Ascending aorta (tissue), 2 donors: ENCODE measurements around the gene FOXC1. TPM values are rescaled to one million over a fixed set of nuclear protein-coding genes. Genes with fewer than 3 reads are reported as not detected.

ENCODE experiments used
- DNase-seq, 2 donors: peaks; one replicate each; pipeline ENCODE4 v3.0.0-alpha.2; 2019; ENCODE audit warnings: low spot score in 2 of 2
- H3K27ac ChIP-seq, 2 donors: fragments of 200-600 bp; sonication (generic); one replicate each; pipeline ENCODE4 v1.5.1; 2016 to 2017; ENCODE audit warnings: mild to moderate bottlenecking in 1 of 2
- H3K27me3 ChIP-seq: fragments of 200-600 bp; sonication (generic); one replicate; pipeline ENCODE4 v1.5.1; 2017
- H3K36me3 ChIP-seq, 2 donors: fragments of 200-600 bp; sonication (generic); one replicate each; pipeline ENCODE4 v1.5.1; 2016
- H3K4me1 ChIP-seq, 2 donors: fragments of 200-600 bp; sonication (generic); one replicate each; pipeline ENCODE4 v1.5.1; 2016 to 2017; ENCODE audit warnings: mild to moderate bottlenecking in 1 of 2
- H3K4me3 ChIP-seq, 2 donors: fragments of 200-600 bp; sonication (generic); one replicate each; pipeline ENCODE4 v1.5.1; 2016 to 2017; ENCODE audit warnings: mild to moderate bottlenecking in 1 of 2
- H3K9me3 ChIP-seq, 2 donors: fragments of 200-600 bp; sonication (generic); one replicate each; pipeline ENCODE4 v1.5.1; 2016
- CTCF ChIP-seq, 3 experiments: fragments of 200-600 bp in 2 of 3; fragments of 450-650 bp in 1 of 3; sonication (generic) in 2 of 3; IDR thresholded peaks; one replicate each; pipeline ENCODE4 v1.5.1; 2016 to 2019; ENCODE audit warnings: antibody characterized with exemption in 3 of 3, mild to moderate bottlenecking in 1 of 3, moderate library complexity in 1 of 3
- intact Hi-C: fragments of 100-400 bp; cut with DNase I; formaldehyde crosslinking; loops from one replicate; pipeline ENCODE4 v1.15.1; 2023
- total RNA-seq: library from RNA; depleted of rRNA; stranded (reverse); fragments of >200 nt; gene quantifications from one replicate; pipeline ENCODE4 v1.1.0, GENCODE V29; 2016

The FOXC1 gene
- total RNA-seq, 1 donor from 2014 or later: 125 TPM

DNA sequence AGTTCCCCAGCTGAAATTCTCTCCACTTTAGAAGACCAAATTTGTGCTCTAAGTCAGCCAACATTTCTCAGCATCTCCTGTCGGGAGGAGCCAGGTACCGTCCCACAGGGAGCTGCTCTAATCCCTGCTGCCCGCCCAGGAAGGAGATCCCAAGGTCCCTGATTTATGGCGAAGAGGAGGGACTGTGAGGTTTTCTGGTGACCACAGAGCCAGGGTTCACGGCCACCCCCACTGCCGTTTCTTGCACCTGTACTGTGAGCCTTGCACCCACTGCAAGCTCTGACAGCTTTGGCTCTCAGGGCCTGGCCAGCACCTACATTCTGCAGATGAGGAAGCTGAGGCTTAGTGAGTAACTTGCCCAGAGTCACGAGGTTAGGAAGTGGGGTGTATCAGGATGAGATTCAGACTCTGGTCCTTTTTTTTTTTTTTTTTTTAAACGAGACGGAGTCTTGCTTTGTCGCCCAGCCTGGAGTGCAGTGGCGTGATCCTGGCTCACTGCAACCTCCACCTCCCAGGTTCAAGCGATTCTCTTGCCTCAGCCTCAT lies 34.9 kb downstream of the FOXC1 start:
- no peak overlapping the region for H3K27ac ChIP-seq
- intact Hi-C loops: no loop called here
- TF ChIP-seq CTCF (IDR thresholded peaks at IDR 0.05): no peak
- no peak overlapping the region for H3K4me3 ChIP-seq
- no peaks in the 10 kb centered on the region for H3K36me3 ChIP-seq
- H3K9me3 ChIP-seq: no peaks in the 10 kb centered on the region
- H3K27me3 ChIP-seq: no peaks in the 10 kb centered on the region
- H3K4me1 ChIP-seq: peaks cover 0 to 4% of the 10 kb centered on the region in 2 donors
- no peak for DNase-seq

DNA sequence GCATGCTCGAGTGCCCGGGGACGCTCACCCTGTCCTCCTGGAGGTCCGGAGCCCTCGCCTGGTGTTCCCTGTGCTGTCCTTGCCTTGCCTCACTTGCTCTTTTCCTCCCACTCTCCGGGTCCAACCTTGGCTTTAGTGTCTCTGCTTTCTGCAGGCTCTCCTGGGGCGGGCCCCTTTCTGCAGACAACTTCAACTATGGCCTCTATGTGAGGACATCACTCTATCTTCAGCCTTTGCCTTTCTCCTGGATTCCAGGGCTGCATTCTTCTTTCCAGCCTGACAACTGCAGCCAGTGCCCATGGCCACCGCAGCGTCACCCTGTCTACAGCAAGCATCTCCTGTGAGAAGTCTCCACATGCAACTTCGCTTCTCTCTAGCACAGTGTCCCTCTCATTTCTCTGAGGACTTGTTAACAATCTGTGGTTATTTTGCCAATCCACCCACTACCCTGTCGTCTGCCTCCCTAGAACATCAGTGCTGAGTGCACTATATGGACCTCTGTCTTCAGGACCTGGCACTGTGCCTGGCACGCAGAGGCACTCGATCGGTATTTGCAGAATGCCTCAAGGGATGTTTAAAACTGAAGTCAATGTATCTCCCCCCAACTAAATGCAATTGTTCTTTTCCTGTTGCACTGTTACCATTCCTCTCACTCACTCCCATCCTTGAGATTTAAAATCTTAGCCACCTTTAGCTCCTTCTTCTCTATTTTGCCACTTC lies 35.9 kb downstream of the FOXC1 start:
- no peak overlapping the region for H3K4me3 ChIP-seq
- H3K27me3 ChIP-seq: no peaks in the 10 kb centered on the region
- intact Hi-C loops: no loop called here
- peaks cover 0 to 4% of the 10 kb centered on the region in 2 donors for H3K4me1 ChIP-seq
- H3K9me3 ChIP-seq: no peaks in the 10 kb centered on the region
- no peaks in the 10 kb centered on the region for H3K36me3 ChIP-seq
- DNase-seq: no peak
- no peak for TF ChIP-seq CTCF (IDR thresholded peaks at IDR 0.05)
- no peak overlapping the region for H3K27ac ChIP-seq

- Histone ChIP-seq H3K9me3 (no peaks in the 10 kb centered on the region), H3K27ac (no peak overlapping the region), H3K4me3 (no peak overlapping the region), H3K4me1 (peaks cover 0 to under 1% of the 10 kb centered on the region in 2 donors), H3K36me3 (no peaks in the 10 kb centered on the region), H3K27me3 (no peaks in the 10 kb centered on the region)
- DNase-seq: no peak
- no peak for TF ChIP-seq CTCF (IDR thresholded peaks at IDR 0.05)
- intact Hi-C loops: no loop called here
Observed at GRCh38 chr6:1651362-1651761, 41.6 kb downstream of the FOXC1 start.

DNA sequence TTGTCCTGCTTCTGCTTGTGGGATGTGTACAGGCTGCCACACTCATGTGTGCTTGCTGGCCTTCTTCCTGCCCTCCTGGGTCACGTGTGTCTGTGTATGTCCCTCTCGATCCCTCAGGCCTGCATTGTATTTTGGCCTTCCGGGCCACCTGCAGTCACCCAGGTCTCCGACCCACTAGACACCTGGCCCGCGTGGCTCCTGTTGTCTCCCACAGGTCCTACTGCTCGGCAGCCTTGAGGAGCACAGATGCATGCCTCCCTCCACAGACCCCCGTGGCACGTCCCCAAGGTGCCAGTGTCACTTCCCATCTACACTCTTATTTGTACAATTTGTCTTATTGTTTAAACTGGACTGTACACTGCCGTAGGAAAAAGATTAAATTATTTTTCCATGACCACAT lies 43.1 kb downstream of the FOXC1 start:
- Histone ChIP-seq H3K27ac (no peak overlapping the region), H3K27me3 (no peaks in the 10 kb centered on the region), H3K4me1 (no peaks in the 10 kb centered on the region), H3K4me3 (no peak overlapping the region), H3K9me3 (no peaks in the 10 kb centered on the region), H3K36me3 (no peaks in the 10 kb centered on the region)
- DNase-seq: no peak
- intact Hi-C loops: no loop called here
- no peak for TF ChIP-seq CTCF (IDR thresholded peaks at IDR 0.05)

DNA sequence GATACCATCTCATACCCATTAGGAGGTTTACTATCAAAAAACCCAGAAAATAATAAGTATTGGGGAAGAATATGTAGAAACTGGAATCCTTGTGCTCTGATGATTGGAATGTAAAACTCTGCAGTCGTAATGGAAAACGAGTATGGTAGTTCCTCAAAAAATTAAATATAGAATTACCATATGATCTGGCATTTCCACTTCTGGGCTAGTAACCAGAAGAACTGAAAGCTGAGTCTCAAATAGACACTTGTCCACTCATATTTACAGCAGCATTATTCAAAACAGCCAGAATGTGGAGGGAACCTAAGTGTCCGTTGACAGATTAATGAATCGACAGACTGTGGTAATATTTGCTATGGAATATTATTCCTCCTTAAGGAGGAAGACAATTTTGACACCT lies 44.3 kb downstream of the FOXC1 start:
- TF ChIP-seq CTCF (IDR thresholded peaks at IDR 0.05): no peak
- no peaks in the 10 kb centered on the region for H3K27me3 ChIP-seq
- no peaks in the 10 kb centered on the region for H3K4me1 ChIP-seq
- H3K4me3 ChIP-seq: no peak overlapping the region
- H3K9me3 ChIP-seq: no peaks in the 10 kb centered on the region
- no peaks in the 10 kb centered on the region for H3K36me3 ChIP-seq
- DNase-seq: no peak
- intact Hi-C loops: no loop called here
- H3K27ac ChIP-seq: no peak overlapping the region
